Hippocampal formation (tissue), 2 donors: Measurements from ENCODE around the gene TGFBR3.
"Not testable (repeated sequence)": the region's sequence is repeated elsewhere in the genome, so short reads cannot be mapped to it uniquely, and the experiment has no call there.

Experiments used
- DNase-seq, 2 donors: peaks; one replicate each; lab custom pipeline; 2025; lab: John Stamatoyannopoulos, UW

The TGFBR3 gene

DNA sequence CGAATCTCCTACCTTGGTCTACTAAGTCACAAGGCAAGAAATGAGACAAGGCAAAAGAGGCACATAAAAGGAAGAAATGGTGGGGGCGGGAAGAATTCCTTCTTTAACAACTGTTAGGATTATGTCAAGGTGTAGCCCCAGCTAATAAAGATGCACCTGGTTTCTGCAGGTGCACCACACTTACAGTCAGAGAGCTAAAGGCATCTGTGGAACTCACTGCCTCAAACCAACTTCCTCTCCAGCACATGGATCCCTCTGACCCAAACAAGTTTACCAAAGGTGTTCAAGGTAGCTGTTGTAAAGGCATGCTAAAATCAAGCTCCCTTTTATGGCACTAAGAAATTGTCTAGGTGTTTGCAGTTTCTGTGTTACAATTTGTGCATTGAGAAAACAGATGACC lies 38.1 kb downstream of the TGFBR3 start:
- DNase-seq, result no peak

- no peak for DNase-seq
Measured at GRCh38 chr1:91846639-91847013, 39.3 kb downstream of the TGFBR3 start.

DNA sequence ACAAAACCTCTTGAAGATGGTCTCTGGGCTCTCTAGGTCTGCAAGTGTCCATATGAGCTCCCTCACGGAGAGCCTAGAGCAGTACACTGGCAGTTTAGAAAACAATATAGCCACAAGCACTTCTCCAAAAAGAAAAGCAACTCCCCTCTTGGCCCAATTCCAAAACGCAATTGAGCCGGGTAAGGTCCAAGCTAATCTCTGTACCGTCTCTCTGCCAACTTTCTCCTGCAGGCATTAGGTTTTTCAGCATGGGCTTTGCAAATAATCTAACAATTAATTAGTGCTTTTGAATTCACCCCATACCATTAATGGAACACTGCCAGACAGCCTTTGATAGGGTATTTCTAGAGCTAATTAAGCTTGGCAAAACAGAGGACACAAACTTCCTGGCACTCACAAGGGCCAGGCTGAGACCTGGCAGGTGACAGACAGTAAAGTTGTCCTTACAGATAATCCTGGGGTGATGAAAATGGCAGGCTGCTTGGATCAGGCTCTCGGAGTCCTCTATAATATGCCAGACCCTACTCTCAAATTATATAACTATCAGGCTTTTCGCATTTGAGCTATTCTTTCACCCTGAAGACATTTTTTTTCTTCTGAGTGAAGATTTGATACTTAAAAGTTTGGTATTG lies 39.8 kb downstream of the TGFBR3 start:
- no peak for DNase-seq

DNA sequence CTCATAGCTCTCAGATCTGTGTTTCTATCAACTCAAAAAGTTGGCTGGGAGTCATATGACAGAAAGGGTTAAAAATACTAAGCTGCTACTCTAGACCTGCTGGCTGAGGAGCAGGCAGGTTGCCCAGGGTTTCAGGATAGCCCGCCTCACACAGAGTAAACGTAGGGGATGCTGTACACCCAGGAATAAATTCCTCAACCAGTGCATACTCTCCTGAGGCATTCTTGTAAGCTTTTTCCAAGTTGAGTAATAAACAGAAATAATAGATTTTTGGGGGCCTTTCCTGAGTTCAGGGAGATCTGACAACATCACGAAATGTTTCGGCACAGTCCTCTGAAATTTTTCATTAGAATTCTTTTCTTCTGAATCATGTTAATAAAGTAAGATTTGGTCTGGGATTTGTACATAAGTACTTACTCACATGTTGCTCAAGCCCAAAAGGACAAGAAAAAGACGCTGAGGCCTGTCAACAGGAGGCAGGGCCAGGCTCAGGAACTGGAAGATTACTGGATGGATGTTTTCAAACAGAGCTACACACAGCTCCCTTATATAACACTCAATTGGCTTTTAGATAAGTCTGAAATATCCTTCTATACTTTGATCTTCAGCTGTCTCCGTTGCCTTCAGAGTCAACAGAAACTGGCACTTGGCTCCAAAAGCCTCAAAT lies 41.0 kb downstream of the TGFBR3 start:
- no peak for DNase-seq

DNA sequence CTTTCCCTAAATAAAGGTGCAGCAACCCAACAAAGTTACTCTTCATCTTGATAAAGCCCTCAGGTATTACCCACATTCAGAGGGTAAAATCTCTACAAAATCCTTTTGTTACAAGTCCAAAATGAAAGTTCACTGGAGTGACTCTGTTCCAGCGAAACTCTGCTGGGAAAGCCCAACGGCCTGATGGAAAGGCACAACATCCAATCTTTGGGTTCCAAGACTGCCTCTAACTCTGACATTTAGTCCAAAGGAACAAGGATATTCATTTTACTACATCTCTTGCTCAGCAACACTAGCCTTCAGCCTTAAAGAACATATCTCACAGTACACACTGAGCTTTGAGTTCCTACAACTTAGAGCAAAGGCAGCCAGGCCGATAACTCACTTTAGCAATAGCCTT lies 42.1 kb downstream of the TGFBR3 start:
- no peak for DNase-seq

DNA sequence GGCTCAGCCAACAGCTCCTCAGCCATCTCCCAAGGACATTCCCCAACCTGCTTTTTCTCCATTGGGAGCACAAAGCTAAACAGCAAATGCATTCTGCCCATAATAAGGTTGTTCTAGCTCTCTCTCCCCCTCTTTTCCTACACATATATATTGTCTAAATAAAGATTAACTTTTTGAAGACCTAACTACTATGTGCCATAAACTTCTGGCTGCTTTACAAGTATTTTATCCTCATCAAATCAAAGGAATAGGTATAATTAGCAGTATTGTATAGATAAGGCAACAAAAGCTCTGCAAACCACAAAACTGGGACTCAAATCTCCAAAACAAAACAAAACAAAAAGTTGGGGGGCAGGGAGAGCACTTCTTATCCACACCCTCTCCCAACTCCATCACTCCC lies 43.4 kb downstream of the TGFBR3 start:
- DNase-seq, result no peak

- no peak for DNase-seq
Measured at GRCh38 chr1:91842056-91842455, 43.9 kb downstream of the TGFBR3 start.

GRCh38 chr1:91840276-91840675 lies 45.7 kb downstream of the TGFBR3 start:
- not testable (repeated sequence) for DNase-seq

DNA sequence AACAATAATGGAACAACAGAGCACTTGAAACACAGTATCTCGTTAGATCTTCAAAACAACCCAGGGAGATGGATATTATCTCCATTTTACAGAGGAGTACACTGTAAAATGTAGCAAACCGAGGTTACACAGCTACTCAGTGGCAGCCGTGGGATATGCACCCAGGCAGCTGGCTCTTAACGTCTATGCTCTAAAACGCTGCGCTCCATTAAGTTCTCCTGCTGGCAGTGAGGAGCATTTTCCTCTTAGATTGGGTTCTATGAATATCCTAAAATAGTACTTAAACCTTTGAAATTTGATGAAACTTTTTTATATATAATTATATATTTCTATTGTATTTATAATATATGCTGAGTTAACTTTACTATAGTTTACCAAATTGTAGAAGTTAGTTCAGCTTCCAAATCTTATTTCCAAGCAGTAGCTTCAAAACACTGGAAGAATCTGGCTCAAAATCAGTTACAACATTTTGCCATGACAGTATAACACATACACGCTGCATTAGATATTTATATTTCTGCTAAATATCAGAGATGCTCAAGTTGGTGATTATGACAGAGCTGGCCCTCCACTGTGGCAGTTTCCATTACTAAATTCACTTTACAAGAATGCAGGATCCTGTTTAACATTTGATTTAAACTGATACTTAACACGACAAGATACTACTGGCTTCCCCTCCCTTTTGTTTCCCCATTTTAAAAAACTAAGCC lies 49.5 kb downstream of the TGFBR3 start:
- DNase-seq, result no peak

- no peak for DNase-seq
Measured at GRCh38 chr1:91835087-91835521, 50.8 kb downstream of the TGFBR3 start.

- DNase-seq, result not testable (repeated sequence)
Measured at GRCh38 chr1:91834549-91834948, 51.4 kb downstream of the TGFBR3 start.

DNA sequence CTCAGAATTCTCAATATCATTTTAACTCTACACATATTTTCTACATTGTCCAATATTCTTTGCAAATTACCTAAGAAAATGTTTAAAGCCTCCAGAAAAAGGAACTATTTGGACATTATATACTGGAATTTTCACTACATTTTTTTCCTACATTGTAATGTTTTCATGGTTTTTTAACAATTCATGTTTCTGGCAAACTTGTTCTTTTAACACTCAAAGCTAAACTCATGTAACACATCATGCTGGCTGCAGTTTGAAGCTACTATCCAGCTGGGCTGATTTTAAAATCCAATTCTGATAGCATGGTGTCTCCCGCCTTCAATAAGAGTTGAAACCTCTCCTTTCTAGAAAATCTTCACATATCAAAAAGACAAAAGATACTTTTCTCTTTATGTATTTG lies 52.0 kb downstream of the TGFBR3 start:
- no peak for DNase-seq

- DNase-seq, result no peak
Measured at GRCh38 chr1:91831132-91831930, 54.6 kb downstream of the TGFBR3 start.

DNA sequence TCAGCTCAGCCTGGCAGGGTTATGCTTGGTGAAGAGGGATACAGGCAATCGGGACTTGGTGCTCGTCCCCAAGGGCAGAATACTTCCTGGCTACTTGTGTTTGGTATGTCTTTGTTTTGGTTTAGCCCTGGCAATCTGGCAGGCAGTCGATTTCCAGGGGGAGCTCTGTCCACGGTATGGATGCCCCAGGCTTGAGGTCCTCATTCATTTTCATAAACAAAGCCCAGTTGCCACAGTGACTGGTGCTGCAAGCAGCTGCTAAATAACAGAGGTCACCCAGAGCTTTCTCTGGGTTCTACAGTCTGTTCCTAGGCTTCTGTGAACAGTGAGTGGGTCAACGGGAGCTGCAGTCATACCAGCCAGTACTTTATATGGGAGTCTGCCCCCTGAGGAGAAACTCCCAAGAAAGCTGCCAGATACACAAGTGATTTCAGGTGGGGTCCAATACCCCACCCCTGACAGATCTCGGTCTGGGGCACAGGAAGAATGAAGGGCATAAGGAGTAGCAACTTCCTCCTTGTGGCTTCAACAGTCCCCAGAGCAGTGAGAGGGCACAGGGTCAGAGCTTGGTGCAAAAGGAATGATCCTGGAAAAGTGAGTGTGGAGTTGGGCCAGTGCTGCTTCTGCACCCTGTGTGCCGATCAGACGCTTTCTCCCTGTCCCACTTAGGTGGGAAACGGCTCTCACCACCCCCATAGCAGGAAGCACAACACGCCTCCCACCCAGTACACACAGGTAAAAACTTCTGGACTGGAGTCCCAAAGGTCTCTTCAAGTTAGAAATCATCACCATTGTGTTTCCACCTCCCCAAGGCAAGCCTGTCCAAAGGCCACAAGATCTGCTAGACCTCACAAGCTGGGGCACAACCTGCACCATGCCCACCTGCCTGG lies 55.5 kb downstream of the TGFBR3 start:
- DNase-seq, result peak in 1 of 2 donors; percentile 7

DNA sequence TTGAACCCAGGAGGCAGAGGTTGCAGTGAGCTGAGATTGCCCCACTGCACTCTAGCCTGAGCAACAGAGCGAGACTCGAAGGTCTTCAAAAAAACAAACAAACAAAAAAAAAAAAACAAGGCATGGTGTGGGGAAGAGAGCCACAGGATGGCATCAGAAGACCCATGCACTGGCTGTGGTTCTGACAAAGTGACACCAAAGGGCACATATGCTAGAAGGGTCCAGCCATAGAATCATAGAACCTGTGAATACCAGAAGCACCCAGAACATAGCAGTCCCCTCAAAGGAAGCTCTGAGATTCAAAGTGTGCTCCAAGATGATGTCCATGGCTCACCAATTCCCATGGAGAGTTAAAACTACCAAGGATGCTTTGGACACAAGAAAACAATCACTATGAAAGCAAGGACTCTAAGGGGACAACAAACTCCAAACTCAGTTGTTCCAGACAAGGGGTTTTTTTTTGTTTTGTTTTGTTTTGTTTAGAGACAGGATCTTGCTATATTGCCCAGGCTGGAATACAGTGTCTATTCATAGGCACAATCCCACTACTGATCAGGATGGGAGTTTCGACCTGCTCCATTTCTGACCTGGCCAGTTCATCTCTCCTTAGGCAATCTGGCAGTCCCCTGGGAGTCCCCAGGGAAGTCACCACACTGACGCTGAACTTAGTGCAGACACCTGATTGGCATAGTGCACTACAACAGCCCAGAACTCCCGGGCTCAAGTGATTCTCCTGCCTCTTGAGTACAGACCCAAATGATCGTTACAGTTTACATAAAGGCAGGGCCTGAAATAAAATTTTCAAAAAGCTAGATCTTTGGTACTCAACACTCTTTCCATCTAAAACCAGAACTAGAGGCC lies 56.4 kb downstream of the TGFBR3 start:
- no peak for DNase-seq

GRCh38 chr1:91828583-91829281 lies 57.2 kb downstream of the TGFBR3 start:
- no peak for DNase-seq

DNA sequence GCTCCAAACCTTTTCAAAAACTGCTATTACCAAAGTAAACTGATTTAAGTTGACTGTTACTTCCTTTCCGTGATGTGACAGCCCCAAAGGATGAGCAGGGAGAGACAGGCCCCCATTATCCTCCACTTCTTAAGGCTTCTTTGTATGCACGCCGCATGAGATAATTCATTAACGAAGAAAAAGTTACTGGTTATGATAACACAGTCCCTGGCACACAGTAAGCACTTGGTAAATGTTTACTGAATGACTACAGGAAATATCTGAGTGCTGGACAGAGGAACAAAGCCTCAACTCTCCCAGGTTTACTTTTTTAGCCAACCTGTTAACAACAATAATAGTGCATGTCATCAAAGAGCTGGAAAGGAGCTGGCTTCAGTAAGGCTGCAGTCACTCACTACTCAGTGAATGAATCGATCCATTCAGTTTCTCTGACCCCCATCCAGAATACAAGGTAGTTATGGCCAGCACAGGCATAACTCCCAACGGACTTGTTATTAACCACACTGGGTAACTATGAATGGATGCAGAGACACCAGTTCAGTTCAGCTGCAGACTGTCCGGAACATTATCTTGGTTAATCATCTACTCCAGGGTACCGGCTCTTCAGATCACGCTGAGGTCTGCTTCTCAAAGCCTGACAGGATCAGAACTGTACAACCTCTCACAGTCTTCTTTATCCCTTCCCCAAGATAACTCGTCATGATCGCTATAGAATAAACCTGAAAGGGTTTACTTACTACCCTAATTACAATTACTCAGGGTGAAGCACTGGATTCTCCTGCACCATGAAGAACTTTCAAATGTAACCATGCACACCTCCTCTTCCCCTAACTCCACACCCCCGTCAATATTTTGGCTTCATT lies 58.3 kb downstream of the TGFBR3 start:
- no peak for DNase-seq

DNA sequence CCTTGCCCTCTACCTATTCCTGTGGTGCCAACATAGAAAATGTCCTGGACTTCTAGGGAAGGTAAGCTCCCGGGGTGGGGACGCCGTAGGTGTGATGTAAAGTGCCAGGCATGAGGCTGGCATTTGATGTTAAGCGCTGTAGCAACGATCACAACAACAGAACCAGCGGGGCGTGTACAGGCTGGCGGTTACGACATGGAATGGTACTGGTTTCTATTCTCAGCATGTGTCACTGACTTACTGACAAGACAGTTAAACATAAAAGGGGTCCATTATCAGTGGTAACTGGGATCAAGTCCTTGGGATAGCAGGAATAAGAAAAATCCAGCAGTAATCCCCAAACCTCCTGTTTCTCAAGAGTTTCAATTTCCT lies 58.9 kb downstream of the TGFBR3 start:
- no peak for DNase-seq

DNA sequence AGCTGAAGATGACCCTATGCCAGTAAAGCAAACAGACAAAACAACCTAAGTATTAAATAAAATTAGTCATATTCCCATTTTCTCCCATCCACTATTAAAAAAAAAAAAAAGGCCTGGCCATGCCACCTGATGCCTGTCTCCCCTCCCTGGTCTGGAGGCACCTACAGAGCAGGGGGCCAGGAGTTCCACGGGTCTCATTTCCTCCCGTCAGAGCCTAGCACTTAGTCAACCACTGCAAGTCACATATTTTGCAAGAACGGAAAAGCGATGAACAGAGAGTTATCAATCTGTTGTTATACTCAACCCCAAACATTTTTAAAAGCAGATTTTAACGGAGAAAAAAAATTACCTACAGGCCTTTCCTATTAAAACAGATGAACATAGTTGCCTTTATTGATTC lies 59.3 kb downstream of the TGFBR3 start:
- DNase-seq, result no peak
